Measurements from ENCODE around the gene MTA3. TPM values are rescaled to one million over a fixed set of nuclear protein-coding genes. Genes with fewer than 3 reads are reported as not detected.

MTA3 gene
- total and polyA plus RNA-seq, 2 donors (not counting 3 experiments of a cell fraction or from before 2014, with no cell fraction given) = 36.3 to 53.3 TPM

GRCh38 chr2:42752816-42753813 is 184.7 kb downstream of the MTA3 start:
- Histone ChIP-seq H3K4me3 (replicated peaks in 1 of 3; ENCODE audit: insufficient read depth in 1 of 3, low read depth in 1 of 3, low read length in 3 of 3) (no peak overlapping the region), H4K20me1 (replicated peaks; ENCODE audit: control insufficient read depth, extremely low read depth, insufficient read depth, low read length) (no peaks in the 10 kb centered on the region), H3K27me3 (ENCODE audit: control insufficient read depth in 2 of 2, insufficient read depth in 2 of 2, low read length in 2 of 2) (no peaks in the 10 kb centered on the region), H3K9me3 (replicated peaks; ENCODE audit: control insufficient read depth, insufficient read depth, low read length) (no peaks in the 10 kb centered on the region), H3K9ac (replicated peaks; ENCODE audit: extremely low read depth, insufficient read depth, low read length) (no peak overlapping the region), H3K4me1 (ENCODE audit: control insufficient read depth, extremely low read depth, insufficient read depth, low read length) (no peaks in the 10 kb centered on the region), H2AFZ (ENCODE audit: low read depth, low read length) (no peak overlapping the region), H3K79me2 (ENCODE audit: control insufficient read depth, insufficient read depth, low read length) (no peaks in the 10 kb centered on the region), H3K36me3 (ENCODE audit: control insufficient read depth in 2 of 2, extremely low read depth in 1 of 2, insufficient read depth in 2 of 2, low read length in 2 of 2) (peaks cover 0 to 7% of the 10 kb centered on the region in 2 experiments), H3K9me1 (replicated peaks; ENCODE audit: control insufficient read depth, extremely low read depth, insufficient read depth, low read length) (no peaks in the 10 kb centered on the region), H3K4me2 (ENCODE audit: insufficient read depth, low read length) (no peak overlapping the region), H3K27ac (ENCODE audit: insufficient read depth, low read depth, low read length) (no peak overlapping the region)
- TF ChIP-seq JUN (IDR thresholded peaks at IDR 0.05; ENCODE audit: borderline replicate concordance, insufficient read depth, insufficient read length, low read depth) = no peak
- TF ChIP-seq EZH2 (IDR thresholded peaks at IDR 0.05; ENCODE audit: borderline replicate concordance, low read depth, low read length, severe bottlenecking) = no peak
- POLR2A ChIA-PET = no interaction called here
- BruUV-seq (replicated peaks) = no TSS peak
- no peak for FAIRE-seq
- intact Hi-C loops (cut with micrococcal nuclease) = no loop called here
- CTCF ChIA-PET = interaction anchor here (0.6 to 0.7 kb wide), 2 partner anchors 9 to 296 kb away, joined by 3 read pairs; no protein-coding TSS in a partner anchor
- dilution Hi-C loops (cut with MboI; ENCODE audit: extremely low pct_ligation_motif_present, low sequenced_read_pairs) = no loop called here
- DNase-seq (ENCODE audit: low read depth, low spot score) = no peak

GRCh38 chr2:42754021-42754775 is 185.8 kb downstream of the MTA3 start:
- Histone ChIP-seq H3K27me3 (ENCODE audit: control insufficient read depth in 2 of 2, insufficient read depth in 2 of 2, low read length in 2 of 2) (no peaks in the 10 kb centered on the region), H3K36me3 (ENCODE audit: control insufficient read depth in 2 of 2, extremely low read depth in 1 of 2, insufficient read depth in 2 of 2, low read length in 2 of 2) (peaks cover 0 to 7% of the 10 kb centered on the region in 2 experiments), H4K20me1 (replicated peaks; ENCODE audit: control insufficient read depth, extremely low read depth, insufficient read depth, low read length) (no peaks in the 10 kb centered on the region), H3K9me1 (replicated peaks; ENCODE audit: control insufficient read depth, extremely low read depth, insufficient read depth, low read length) (no peaks in the 10 kb centered on the region), H3K9ac (replicated peaks; ENCODE audit: extremely low read depth, insufficient read depth, low read length) (no peak overlapping the region), H3K9me3 (replicated peaks; ENCODE audit: control insufficient read depth, insufficient read depth, low read length) (no peaks in the 10 kb centered on the region), H3K4me1 (ENCODE audit: control insufficient read depth, extremely low read depth, insufficient read depth, low read length) (no peaks in the 10 kb centered on the region), H3K4me3 (replicated peaks in 1 of 3; ENCODE audit: insufficient read depth in 1 of 3, low read depth in 1 of 3, low read length in 3 of 3) (no peak overlapping the region), H3K27ac (ENCODE audit: insufficient read depth, low read depth, low read length) (no peak overlapping the region), H2AFZ (ENCODE audit: low read depth, low read length) (no peak overlapping the region), H3K4me2 (ENCODE audit: insufficient read depth, low read length) (no peak overlapping the region), H3K79me2 (ENCODE audit: control insufficient read depth, insufficient read depth, low read length) (no peaks in the 10 kb centered on the region)
- no peak for FAIRE-seq
- no peak for DNase-seq (ENCODE audit: low read depth, low spot score)
- ChIA-PET CTCF (interaction anchor here (1.1 kb wide), 1 partner anchor 13 kb away, joined by 3 read pairs; no protein-coding TSS in a partner anchor), POLR2A (no interaction called here)
- BruUV-seq (replicated peaks) = no TSS peak
- dilution Hi-C loops (cut with MboI; ENCODE audit: extremely low pct_ligation_motif_present, low sequenced_read_pairs) = no loop called here
- intact Hi-C loops (cut with micrococcal nuclease) = no loop called here
- TF ChIP-seq MAX (IDR thresholded peaks at IDR 0.05; ENCODE audit: insufficient read depth, insufficient read length) = no peak
- no peak for TF ChIP-seq FOS (IDR thresholded peaks at IDR 0.05; ENCODE audit: borderline replicate concordance, insufficient read depth, low read length)
- no peak for TF ChIP-seq POLR2AphosphoS5 (IDR thresholded peaks at IDR 0.05; ENCODE audit: insufficient read depth, low read depth, low read length)
- TF ChIP-seq CTCF (IDR thresholded peaks at IDR 0.05; ENCODE audit: extremely low read depth in 1 of 2, insufficient read depth in 1 of 2, low read depth in 1 of 2, low read length in 2 of 2) = no peak
- TF ChIP-seq JUN (IDR thresholded peaks at IDR 0.05; ENCODE audit: borderline replicate concordance, insufficient read depth, insufficient read length, low read depth) = no peak
- no peak for TF ChIP-seq GATA2 (IDR thresholded peaks at IDR 0.05; ENCODE audit: insufficient read depth, insufficient read length, low read depth, low read length)
- no peak for TF ChIP-seq POLR2A (IDR thresholded peaks at IDR 0.05; ENCODE audit: low read depth, low read length)
- TF ChIP-seq EZH2 (IDR thresholded peaks at IDR 0.05; ENCODE audit: borderline replicate concordance, low read depth, low read length, severe bottlenecking) = no peak
- TF ChIP-seq MYC (IDR thresholded peaks at IDR 0.05; ENCODE audit: low read depth, low read length) = no peak

All from endothelial cell of umbilical vein (primary cell).